ENCODE data around the gene FOXL3.

DNA sequence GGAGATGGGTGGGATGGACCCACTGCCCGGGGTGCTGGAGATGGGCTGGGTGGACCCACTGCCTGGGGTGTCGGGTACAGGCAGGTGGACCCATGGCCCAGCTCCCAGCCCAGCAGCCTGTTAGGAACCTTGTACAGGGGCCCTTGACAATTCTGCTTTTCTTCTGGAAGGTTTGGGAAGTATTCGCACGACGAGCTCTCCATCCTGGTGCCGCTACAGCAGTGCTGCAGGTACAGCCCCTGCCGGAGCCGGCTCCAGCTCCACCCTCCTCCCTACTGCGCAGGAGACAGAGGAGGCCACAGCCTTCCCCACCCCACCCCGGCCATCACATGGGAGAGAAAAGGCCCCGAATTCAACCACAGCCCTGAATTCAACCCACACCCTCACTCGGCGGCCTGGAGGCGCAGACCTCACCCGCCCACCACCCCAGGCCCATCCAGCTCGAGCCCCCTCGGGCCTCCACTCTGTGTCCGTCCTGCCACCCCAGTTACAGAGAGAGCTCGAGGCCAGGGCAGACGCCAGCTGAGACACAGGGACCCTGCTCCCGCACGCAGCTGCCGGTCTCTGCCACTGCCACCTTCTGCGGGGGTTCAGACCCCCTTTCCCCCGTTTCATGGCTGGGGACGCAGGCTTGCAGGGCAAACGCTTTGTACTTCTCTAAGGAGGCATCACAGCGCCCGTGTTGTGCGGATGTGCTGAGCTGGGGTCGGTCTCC lies 31.3 kb upstream of the FOXL3 start:
- TF ChIP-seq, protein P1, sequence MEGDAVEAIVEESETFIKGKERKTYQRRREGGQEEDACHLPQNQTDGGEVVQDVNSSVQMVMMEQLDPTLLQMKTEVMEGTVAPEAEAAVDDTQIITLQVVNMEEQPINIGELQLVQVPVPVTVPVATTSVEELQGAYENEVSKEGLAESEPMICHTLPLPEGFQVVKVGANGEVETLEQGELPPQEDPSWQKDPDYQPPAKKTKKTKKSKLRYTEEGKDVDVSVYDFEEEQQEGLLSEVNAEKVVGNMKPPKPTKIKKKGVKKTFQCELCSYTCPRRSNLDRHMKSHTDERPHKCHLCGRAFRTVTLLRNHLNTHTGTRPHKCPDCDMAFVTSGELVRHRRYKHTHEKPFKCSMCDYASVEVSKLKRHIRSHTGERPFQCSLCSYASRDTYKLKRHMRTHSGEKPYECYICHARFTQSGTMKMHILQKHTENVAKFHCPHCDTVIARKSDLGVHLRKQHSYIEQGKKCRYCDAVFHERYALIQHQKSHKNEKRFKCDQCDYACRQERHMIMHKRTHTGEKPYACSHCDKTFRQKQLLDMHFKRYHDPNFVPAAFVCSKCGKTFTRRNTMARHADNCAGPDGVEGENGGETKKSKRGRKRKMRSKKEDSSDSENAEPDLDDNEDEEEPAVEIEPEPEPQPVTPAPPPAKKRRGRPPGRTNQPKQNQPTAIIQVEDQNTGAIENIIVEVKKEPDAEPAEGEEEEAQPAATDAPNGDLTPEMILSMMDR (IDR thresholded peaks at IDR 0.05; ENCODE audit: borderline replicate concordance, extremely low read depth, low read length, poor library complexity, severe bottlenecking) = no peak
- no peak for TF ChIP-seq EZH2 (IDR thresholded peaks at IDR 0.05; ENCODE audit: borderline replicate concordance, low read depth, low read length, severe bottlenecking)
